HuH-7 (cell line): ENCODE measurements around the gene FAM228B.
"Not testable (repeated sequence)": the region's sequence is repeated elsewhere in the genome, so short reads cannot be mapped to it uniquely, and the experiment has no call there.

Experiments
- DNase-seq: peaks from one replicate; pipeline ENCODE4 v3.0.0; 2011; ENCODE audit warnings: low spot score

Gene FAM228B

GRCh38 chr2:24102677-24103076 lies 20.6 kb upstream of the FAM228B start:
- no peak for DNase-seq

- DNase-seq, result no peak
Measured at GRCh38 chr2:24104110-24104650, 19.1 kb upstream of the FAM228B start.

GRCh38 chr2:24104906-24105305 lies 18.4 kb upstream of the FAM228B start:
- no peak for DNase-seq

- no peak for DNase-seq
Measured at GRCh38 chr2:24105816-24106215, 17.5 kb upstream of the FAM228B start.

GRCh38 chr2:24106786-24107185 lies 16.5 kb upstream of the FAM228B start:
- no peak for DNase-seq

GRCh38 chr2:24107336-24107735 lies 15.9 kb upstream of the FAM228B start:
- DNase-seq, result no peak

- DNase-seq, result not testable (repeated sequence)
Measured at GRCh38 chr2:24109431-24109830, 13.8 kb upstream of the FAM228B start.

- DNase-seq, result no peak
Measured at GRCh38 chr2:24110660-24111303, 12.5 kb upstream of the FAM228B start.

GRCh38 chr2:24111407-24111901 lies 11.8 kb upstream of the FAM228B start:
- no peak for DNase-seq

GRCh38 chr2:24115057-24115456 lies 8.2 kb upstream of the FAM228B start:
- DNase-seq, result no peak

GRCh38 chr2:24117902-24118301 lies 5.4 kb upstream of the FAM228B start:
- no peak for DNase-seq

GRCh38 chr2:24121066-24121465 lies 2.2 kb upstream of the FAM228B start:
- DNase-seq, result no peak

- no peak for DNase-seq
Measured at GRCh38 chr2:24121469-24121868, 1.8 kb upstream of the FAM228B start.

GRCh38 chr2:24122366-24123194 lies 689 bp upstream of the FAM228B start:
- no peak for DNase-seq

- DNase-seq, result no peak
Measured at GRCh38 chr2:24123922-24124580, 782 bp downstream of the FAM228B start.

- no peak for DNase-seq
Measured at GRCh38 chr2:24125956-24126355, 2.7 kb downstream of the FAM228B start.

GRCh38 chr2:24132543-24132942 lies 9.3 kb downstream of the FAM228B start:
- no peak for DNase-seq

- not testable (repeated sequence) for DNase-seq
Measured at GRCh38 chr2:24140305-24140704, 17.0 kb downstream of the FAM228B start.

GRCh38 chr2:24147364-24147763 lies 24.1 kb downstream of the FAM228B start:
- no peak for DNase-seq

GRCh38 chr2:24152413-24153197 lies 29.3 kb downstream of the FAM228B start:
- DNase-seq, result no peak

- no peak for DNase-seq
Measured at GRCh38 chr2:24153478-24153877, 30.2 kb downstream of the FAM228B start.

GRCh38 chr2:24158131-24158530 lies 34.9 kb downstream of the FAM228B start:
- no peak for DNase-seq
